Gastroesophageal sphincter (tissue), 3 donors: ENCODE results near the gene CNN3.

Source experiments
- CTCF ChIP-seq, 4 experiments: fragments of 200-600 bp in 2 of 4; fragments of 450-650 bp in 2 of 4; sonication (generic) in 1 of 4; IDR thresholded peaks; one replicate each; pipeline ENCODE4 v1.5.1; 2017 to 2019; ENCODE audit warnings: antibody characterized with exemption in 4 of 4, mild to moderate bottlenecking in 2 of 4, moderate library complexity in 2 of 4
- EP300 ChIP-seq: sonication (generic); formaldehyde crosslinking; IDR thresholded peaks from one replicate; pipeline ENCODE4 v1.6.1; 2017; ENCODE audit warnings: antibody characterized with exemption, mild to moderate bottlenecking
- POLR2A ChIP-seq, 2 donors: fragments of 450-650 bp; IDR thresholded peaks; one replicate each; pipeline ENCODE4 v1.6.1; 2017; ENCODE audit warnings: antibody characterized with exemption in 2 of 2, mild to moderate bottlenecking in 2 of 2, moderate library complexity in 1 of 2
- POLR2AphosphoS5 ChIP-seq: sonication (generic); formaldehyde crosslinking; IDR thresholded peaks from one replicate; pipeline ENCODE4 v1.6.1; 2017; ENCODE audit warnings: antibody characterized with exemption

DNA sequence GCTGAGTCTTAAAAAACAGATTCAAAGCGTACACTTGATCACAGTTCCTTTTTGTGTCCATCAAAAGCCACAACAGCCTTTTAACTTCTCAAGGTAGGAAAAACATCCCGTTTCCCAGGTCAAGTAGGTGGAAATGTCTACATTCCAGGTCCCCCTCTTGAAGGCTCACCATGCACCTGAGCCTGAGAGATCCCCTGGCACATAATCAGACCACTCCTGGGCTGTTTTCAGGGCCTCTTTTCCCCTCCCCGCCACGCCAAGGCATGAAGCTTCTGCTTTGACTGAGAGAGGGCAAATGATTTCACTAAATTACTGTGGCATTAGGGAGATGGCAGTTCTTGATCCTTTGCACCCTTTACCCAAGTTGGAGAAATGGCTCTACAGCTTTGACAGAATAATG lies 21.7 kb downstream of the CNN3 start:
- TF ChIP-seq CTCF (IDR thresholded peaks at IDR 0.05) (no peak), POLR2A (IDR thresholded peaks at IDR 0.05) (no peak), POLR2AphosphoS5 (no peak), EP300 (no peak)
